Measurements from ENCODE around the gene NPLOC4. TPM values are rescaled to one million over a fixed set of nuclear protein-coding genes. Genes with fewer than 3 reads are reported as not detected.

The NPLOC4 gene
- total and polyA plus RNA-seq, 9 of the 15 experiments (the other 6 are each of a cell fraction or from before 2014, with no cell fraction given) = 1.5 to 116 (median 64.5) TPM

GRCh38 chr17:81512562-81513371, 124.1 kb downstream of the NPLOC4 start, which contains the start of gene ACTG1 (continued):
- TF ChIP-seq XRCC5 (IDR thresholded peaks at IDR 0.05; ENCODE audit: low read depth, low read length) (0 out of 2 replicates have a peak, but pooled peaks have one; percentile 42), ETV1 (tag; conservative IDR thresholded peaks at IDR 0.05; ENCODE audit: low read depth) (no peak), MLLT1 (IDR thresholded peaks at IDR 0.05) (no peak; a peak in 2 of 4 replicates), ZNF324 (CRISPR knock-in tag; IDR thresholded peaks at IDR 0.05) (no peak), ZBTB17 (CRISPR knock-in tag; IDR thresholded peaks at IDR 0.05) (peak; percentile 51; the same call in 1 of the 2 replicates), MED1 (CRISPR knock-in tag; IDR thresholded peaks at IDR 0.05; ENCODE audit: borderline replicate concordance) (no peak; the same call in 1 of the 2 replicates), ZNF639 (CRISPR knock-in tag; conservative IDR thresholded peaks at IDR 0.05 in 1 of 2, IDR thresholded peaks at IDR 0.05 in 1 of 2) (peak in 1 of 2 experiments; percentile 92; a peak in 2 of 4 replicates), MAZ (CRISPR knock-in tag; conservative IDR thresholded peaks at IDR 0.05 in 1 of 2, IDR thresholded peaks at IDR 0.05 in 1 of 2) (peak; percentile 70 to 91; a peak in 2 of 4 replicates), NEUROD1 (IDR thresholded peaks at IDR 0.05; ENCODE audit: borderline replicate concordance, low read depth, low read length, partially characterized antibody) (peak; percentile 55), ZNF584 (CRISPR knock-in tag; IDR thresholded peaks at IDR 0.05; ENCODE audit: low read depth) (peak; percentile 91), E2F3 (CRISPR knock-in tag; IDR thresholded peaks at IDR 0.05) (0 out of 2 replicates have a peak, but pooled peaks have one; percentile 60), KLF13 (tag; IDR thresholded peaks at IDR 0.05; ENCODE audit: borderline replicate concordance, low read depth) (no peak)

Measured in K562 (cell line).